Activated CD4-positive, CD25-positive, alpha-beta regulatory T cell (primary cell): ENCODE measurements around the gene CFAP58.

Source experiments
- DNase-seq, 4 experiments: peaks; one replicate each; lab custom pipeline; 2025; lab: John Stamatoyannopoulos, UW

CFAP58 gene

DNA sequence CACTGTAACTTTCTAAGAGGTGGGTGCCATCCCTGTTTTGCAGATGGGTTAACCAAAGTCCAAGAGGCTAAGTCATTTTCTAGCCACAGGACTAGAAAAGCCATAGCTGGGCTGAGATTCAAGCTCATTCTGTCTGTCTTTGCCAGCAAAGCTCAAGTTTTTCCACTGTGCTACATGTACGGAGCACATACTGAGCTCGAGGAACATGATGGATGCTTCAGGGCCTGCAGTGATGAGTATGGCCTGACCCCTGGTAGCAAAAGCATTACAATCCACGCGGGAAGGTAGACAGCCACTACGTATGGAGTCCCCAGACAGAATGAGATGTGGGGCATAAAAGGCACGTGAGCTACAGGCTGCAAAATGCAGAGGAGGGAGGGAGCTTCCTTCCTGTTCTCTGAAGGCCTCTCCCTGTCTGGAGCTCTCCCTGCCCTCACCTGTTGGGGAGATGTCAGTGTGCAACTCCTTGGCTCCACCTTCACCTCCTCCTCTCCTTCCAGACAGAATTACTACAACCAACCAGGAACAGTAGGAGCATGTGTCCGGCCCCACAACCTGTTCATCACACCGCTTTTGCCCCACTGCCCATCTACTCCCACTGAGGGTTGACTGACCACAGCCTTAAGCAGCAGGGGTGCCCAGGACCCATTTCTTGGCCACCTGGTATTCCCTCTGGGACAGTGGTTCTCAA, 31.8 kb upstream of the CFAP58 start:
- no peak for DNase-seq

DNA sequence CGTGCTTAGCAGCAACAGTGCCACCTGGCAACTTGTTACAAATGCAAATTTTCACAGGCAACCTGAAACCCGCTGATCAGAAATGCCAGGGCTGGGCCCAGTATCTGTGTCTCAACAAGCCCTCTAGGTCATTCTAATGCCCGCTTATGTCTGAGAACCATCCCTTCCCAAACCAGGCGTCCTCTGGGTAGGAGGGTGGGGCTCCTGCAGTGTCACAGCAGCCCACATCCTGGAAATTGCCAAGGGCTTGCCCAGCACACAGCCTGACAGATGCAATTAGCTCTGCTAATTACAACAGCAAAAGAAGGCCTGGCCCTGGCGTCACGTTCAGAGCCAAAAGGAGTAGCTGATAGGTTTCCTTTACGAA, 31.2 kb upstream of the CFAP58 start:
- no peak for DNase-seq

GRCh38 chr10:104323085-104323484, 30.5 kb upstream of the CFAP58 start:
- no peak for DNase-seq

- DNase-seq = no peak
These were observed 29.9 kb upstream of the CFAP58 start for GRCh38 chr10:104323760-104324201.

GRCh38 chr10:104324221-104324686, 29.4 kb upstream of the CFAP58 start:
- no peak for DNase-seq

GRCh38 chr10:104324931-104325330, 28.7 kb upstream of the CFAP58 start:
- DNase-seq = no peak

DNA sequence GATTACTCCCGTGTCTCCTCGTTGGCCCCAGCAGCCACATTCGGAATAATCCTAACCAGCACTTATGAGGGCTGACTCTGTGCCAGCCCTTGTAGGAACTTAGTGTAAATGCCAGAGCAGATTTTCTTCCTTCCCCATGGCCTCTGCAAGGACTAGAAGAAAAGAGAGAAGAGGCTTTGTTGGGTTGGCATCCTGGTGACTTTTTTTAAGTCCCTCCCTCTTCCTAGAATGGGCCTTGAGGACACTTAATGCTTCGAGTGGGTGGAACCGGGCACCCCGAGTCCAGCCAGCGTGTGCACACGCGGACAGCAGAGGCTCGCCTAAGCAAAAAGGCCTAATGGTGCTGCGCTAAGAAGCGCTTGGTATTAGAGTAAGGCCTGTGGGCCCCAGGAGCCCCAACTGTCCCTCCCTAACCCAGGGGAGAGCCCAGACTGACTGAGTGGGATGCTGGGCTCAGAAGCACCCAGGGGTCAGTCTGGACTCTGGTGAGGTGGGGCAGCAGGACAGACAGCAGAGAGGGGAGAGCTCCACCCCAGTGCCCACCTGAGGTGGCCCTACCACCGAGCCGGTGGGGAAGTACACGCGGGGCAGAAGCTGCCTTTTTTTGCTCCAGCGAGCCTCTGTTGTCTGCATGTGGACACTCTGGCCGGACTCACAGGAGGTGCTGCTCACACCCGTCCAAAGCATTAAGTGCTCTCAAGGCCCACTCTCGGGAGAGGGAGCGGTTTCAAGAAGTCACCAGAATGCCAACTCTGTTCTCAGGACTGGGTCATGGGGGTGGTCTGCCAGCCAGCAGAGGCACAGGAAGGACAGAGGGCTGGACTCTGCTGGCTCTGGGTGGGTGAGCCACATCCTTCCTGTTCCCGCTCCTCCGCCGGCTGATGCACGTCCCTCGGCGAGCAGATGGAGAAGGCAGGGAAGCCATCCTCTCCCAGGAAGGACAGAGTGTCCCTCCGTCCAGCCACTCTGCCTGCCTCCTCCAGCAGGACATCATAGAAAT, 27.9 kb upstream of the CFAP58 start:
- no peak for DNase-seq

GRCh38 chr10:104326991-104327610, 26.5 kb upstream of the CFAP58 start:
- DNase-seq = no peak

DNA sequence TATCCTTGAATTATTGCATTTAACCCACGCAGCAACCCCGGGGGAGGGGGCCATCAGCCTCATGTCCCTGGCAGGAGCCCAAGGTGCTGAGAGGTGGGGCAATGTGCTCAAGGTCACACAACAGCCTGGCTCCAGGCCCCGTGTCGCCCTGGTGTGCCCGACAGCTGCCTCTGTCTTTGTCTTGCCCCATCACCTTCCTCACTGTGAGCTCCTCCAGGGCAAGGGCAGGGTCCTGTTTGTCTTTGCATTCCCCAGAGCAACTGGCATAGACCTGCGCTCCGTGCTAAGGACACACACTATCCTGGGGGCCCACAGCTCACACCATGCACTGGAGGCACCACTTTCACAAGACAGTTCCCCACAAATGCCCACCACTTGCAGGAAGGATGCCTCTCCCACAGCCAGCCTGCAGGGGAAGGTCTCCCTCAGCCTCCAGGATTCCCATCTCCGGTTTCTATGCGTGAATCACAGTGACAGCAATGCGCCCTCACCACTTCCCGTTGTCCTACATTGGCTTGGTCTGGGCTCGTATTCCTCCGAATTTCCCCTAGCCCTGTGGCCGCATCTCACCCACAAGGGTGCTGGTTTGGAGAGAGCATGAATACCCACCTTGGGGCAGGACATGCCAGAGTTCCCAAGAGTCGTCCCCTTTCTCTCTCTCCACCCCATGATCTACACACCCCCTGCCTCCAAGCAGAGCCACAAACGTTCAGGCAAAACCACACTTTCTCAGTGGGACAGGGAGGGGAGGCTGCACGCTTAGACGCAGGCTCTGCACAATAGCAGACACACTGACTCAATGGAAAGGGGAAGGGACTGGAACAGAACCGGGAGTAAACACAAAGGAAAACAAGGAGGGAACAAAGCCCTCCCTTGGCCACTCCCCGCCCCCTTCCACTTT, 25.6 kb upstream of the CFAP58 start:
- no peak for DNase-seq

GRCh38 chr10:104328646-104328895, 25.1 kb upstream of the CFAP58 start:
- DNase-seq = no peak

- peak; percentile 20 to 48 (median 38) for DNase-seq
These were observed 24.5 kb upstream of the CFAP58 start for GRCh38 chr10:104328896-104329710.

GRCh38 chr10:104329735-104330134, 23.9 kb upstream of the CFAP58 start:
- no peak for DNase-seq

- DNase-seq = no peak
These were observed 23.2 kb upstream of the CFAP58 start for GRCh38 chr10:104330168-104331110.

DNA sequence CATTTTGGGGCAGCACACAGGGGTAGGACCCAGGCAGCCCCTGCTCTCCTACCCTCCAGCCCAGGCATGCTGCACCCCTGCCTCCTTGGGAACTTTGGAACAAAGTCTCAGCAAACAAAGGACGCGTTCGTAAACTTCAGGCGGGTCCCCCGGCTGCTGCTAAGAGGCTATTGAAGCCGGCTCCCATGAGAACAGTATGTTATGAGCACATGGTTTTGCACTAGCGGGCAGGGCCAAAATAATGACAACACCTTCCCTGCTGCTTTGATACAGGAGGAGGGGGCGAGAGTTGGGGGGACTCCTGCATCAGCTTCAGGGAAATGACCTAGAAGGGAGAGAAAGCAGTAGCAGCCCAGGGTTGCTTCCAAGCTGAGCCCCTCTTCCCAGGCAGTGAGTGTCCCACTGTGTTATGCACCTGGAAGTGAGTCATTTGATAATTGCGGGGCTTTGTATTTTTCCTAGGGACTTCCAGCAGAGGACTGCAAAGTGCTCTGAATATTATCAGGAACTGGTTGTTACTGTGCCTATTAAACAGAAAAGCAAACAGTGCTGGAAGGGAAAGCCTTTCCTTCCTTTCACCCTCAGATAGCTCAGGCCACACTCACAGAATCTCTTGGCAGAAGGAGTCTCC, 22.3 kb upstream of the CFAP58 start:
- no peak for DNase-seq

DNA sequence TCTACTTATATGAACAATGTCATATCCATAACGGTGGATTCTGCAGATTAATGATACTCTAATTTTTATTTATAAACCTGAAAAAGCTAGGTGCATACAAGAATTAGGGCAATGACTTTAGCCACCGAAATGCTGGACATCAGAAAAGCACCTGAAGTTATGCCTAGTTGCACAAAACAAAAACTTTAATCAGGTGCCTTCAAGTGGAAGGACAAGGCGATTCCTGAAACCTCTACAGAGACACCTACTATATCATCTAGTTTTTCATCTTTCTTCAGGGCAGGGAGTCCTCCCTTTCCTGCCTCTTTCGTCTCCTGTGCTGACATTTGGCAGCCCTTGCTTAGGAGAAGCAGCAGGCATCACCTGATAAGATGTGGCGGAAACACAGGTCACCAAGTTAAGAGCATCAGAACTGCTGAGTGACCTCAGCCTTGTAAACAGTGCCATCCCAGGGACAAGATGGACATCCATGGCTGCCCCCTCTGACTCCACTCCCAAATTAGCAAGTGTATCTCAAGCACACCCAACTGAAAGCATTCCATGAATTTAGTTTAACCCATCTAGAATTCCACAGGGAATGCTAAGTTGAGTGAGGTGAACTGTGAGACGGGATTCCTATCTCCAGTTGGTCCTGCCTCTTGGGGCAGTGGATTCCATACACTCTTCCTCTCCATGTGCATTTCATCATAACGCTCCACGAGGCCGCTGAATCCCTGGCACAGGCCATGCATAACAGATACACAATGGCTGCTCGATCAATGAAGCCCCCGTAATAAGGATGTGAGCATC, 21.2 kb upstream of the CFAP58 start:
- no peak for DNase-seq

- peak in 2 of 4 experiments; percentile 20 to 32 for DNase-seq
These were observed 20.5 kb upstream of the CFAP58 start for GRCh38 chr10:104333032-104333727.

GRCh38 chr10:104333728-104334373, 19.8 kb upstream of the CFAP58 start:
- DNase-seq = no peak
